CD4-positive, alpha-beta T cell treated with Interleukin-10 for 1 hour (primary cell): Measurements from ENCODE around the gene AHRR.
"Not testable (repeated sequence)": the region's sequence is repeated elsewhere in the genome, so short reads cannot be mapped to it uniquely, and the experiment has no call there.

ENCODE experiments used
- DNase-seq: peaks from one replicate; pipeline ENCODE4 v3.0.0-alpha.2; 2020

Gene AHRR

GRCh38 chr5:478369-478981 lies 157.0 kb downstream of the AHRR start:
- DNase-seq, result no peak

GRCh38 chr5:478982-479535 lies 157.5 kb downstream of the AHRR start:
- DNase-seq, result no peak

GRCh38 chr5:479566-480319 lies 158.2 kb downstream of the AHRR start:
- no peak for DNase-seq

- DNase-seq, result no peak
These were observed 159.8 kb downstream of the AHRR start for GRCh38 chr5:481347-481746.

GRCh38 chr5:482021-482420 lies 160.5 kb downstream of the AHRR start:
- no peak for DNase-seq

- DNase-seq, result no peak
These were observed 161.0 kb downstream of the AHRR start for GRCh38 chr5:482506-482905.

GRCh38 chr5:483011-483410 lies 161.5 kb downstream of the AHRR start:
- no peak for DNase-seq

- DNase-seq, result no peak
These were observed 162.1 kb downstream of the AHRR start for GRCh38 chr5:483434-484140.

- no peak for DNase-seq
These were observed 163.0 kb downstream of the AHRR start for GRCh38 chr5:484556-484955.

GRCh38 chr5:485113-485945 lies 163.8 kb downstream of the AHRR start:
- DNase-seq, result no peak

- DNase-seq, result no peak
These were observed 164.5 kb downstream of the AHRR start for GRCh38 chr5:485946-486491.

- DNase-seq, result not testable (repeated sequence)
These were observed 165.1 kb downstream of the AHRR start for GRCh38 chr5:486597-486996.
